ENCODE measurements around the gene PTRHD1.
A peak's percentile ranks its signal among the peaks of the same experiment; 100 is the strongest.

PTRHD1 gene

GRCh38 chr2:24792874-24793760, at the start of gene PTRHD1, which contains the start of gene CENPO:
PTRHD1 (minus strand) TSS chr2:24793391; CDS start chr2:24793377, 14 bp downstream.
CENPO (plus strand) TSS chr2:24793425; CDS start chr2:24793920, 495 bp downstream.
- DNase-seq = peak; percentile 98

- DNase-seq = no peak
Observed at GRCh38 chr2:24842081-24843050, 49.2 kb upstream of the PTRHD1 start.

GRCh38 chr2:24840962-24841945, 48.1 kb upstream of the PTRHD1 start:
- DNase-seq = no peak

- no peak for DNase-seq
Observed at GRCh38 chr2:24840164-24840869, 47.1 kb upstream of the PTRHD1 start.

- DNase-seq = no peak
Observed at GRCh38 chr2:24839729-24840128, 46.5 kb upstream of the PTRHD1 start.

GRCh38 chr2:24838541-24838940, 45.4 kb upstream of the PTRHD1 start:
- no peak for DNase-seq

GRCh38 chr2:24837996-24838513, 44.9 kb upstream of the PTRHD1 start:
- no peak for DNase-seq

GRCh38 chr2:24836706-24837105, 43.5 kb upstream of the PTRHD1 start:
- no peak for DNase-seq

- DNase-seq = no peak
Observed at GRCh38 chr2:24836206-24836605, 43.0 kb upstream of the PTRHD1 start.

- DNase-seq = peak in 2 of 3 donors; percentile 8 to 11
Observed at GRCh38 chr2:24835411-24835810, 42.2 kb upstream of the PTRHD1 start.

- DNase-seq = no peak
Observed at GRCh38 chr2:24834733-24835395, 41.7 kb upstream of the PTRHD1 start.

- no peak for DNase-seq
Observed at GRCh38 chr2:24833821-24834732, 40.9 kb upstream of the PTRHD1 start.

- no peak for DNase-seq
Observed at GRCh38 chr2:24832931-24833701, 39.9 kb upstream of the PTRHD1 start.

GRCh38 chr2:24832521-24832920, 39.3 kb upstream of the PTRHD1 start:
- no peak for DNase-seq

GRCh38 chr2:24832073-24832461, 38.9 kb upstream of the PTRHD1 start:
- DNase-seq = no peak

GRCh38 chr2:24831221-24832072, 38.3 kb upstream of the PTRHD1 start:
- DNase-seq = no peak

GRCh38 chr2:24830786-24831185, 37.6 kb upstream of the PTRHD1 start:
- DNase-seq = no peak

- no peak for DNase-seq
Observed at GRCh38 chr2:24830351-24830750, 37.2 kb upstream of the PTRHD1 start.

All from suppressor macrophage treated with lipopolysaccharide for 1 hour (primary cell).